Cardiac muscle cell (in vitro differentiated cells and primary cell): Measurements from ENCODE around the gene LRP8. TPM values are rescaled to one million over a fixed set of nuclear protein-coding genes. Genes with fewer than 3 reads are reported as not detected.

Experiments used
- DNase-seq, 2 donors: peaks; one replicate each; pipeline versions ENCODE4 v3.0.0 to v3.0.0-alpha.2; 2010 to 2017; ENCODE audit warnings: low read depth in 1 of 2, low spot score in 1 of 2
- H3K27ac ChIP-seq: fragments of 200-600 bp; sonication (generic); 2 replicates; pipeline ENCODE4 v1.5.1; 2016
- H3K27me3 ChIP-seq: fragments of 200-600 bp; sonication (generic); 2 replicates; pipeline ENCODE4 v1.6.0; 2016; ENCODE audit warnings: control low read depth
- H3K36me3 ChIP-seq: fragments of 200-600 bp; sonication (generic); 2 replicates; pipeline ENCODE4 v1.5.1; 2016; ENCODE audit warnings: control low read depth
- H3K4me1 ChIP-seq: fragments of 200-600 bp; sonication (generic); 2 replicates; pipeline ENCODE4 v1.8.1; 2017; ENCODE audit warnings: low read depth, mild to moderate bottlenecking, mixed run types
- H3K4me3 ChIP-seq: fragments of 200-600 bp; sonication (generic); 2 replicates; pipeline ENCODE4 v1.5.1; 2016; ENCODE audit warnings: mild to moderate bottlenecking
- H3K9me3 ChIP-seq: fragments of 200-600 bp; sonication (generic); 2 replicates; pipeline ENCODE4 v1.5.1; 2017; ENCODE audit warnings: low read depth, mild to moderate bottlenecking, control low read depth
- CTCF ChIP-seq: IDR thresholded peaks from 2 replicates; pipeline ENCODE4 v1.5.1; 2012; ENCODE audit warnings: low read depth, mild to moderate bottlenecking, low read length
- polyA plus RNA-seq: library from polyadenylated mRNA; unstranded; fragments of >200 nt; fragmentation: Nextera tagmentation; extraction: Ambion mirVana; gene quantifications from 2 replicates; pipeline ENCODE4 v1.2.1, GENCODE V29; 2016
- total RNA-seq: library from RNA; depleted of rRNA; stranded (reverse); fragments of >200 nt; gene quantifications from 2 replicates; pipeline ENCODE4 v1.2.3, GENCODE V29; 2016

Gene LRP8
- total and polyA plus RNA-seq, 2 experiments from 2014 or later, result 5.4 to 9.7 TPM

DNA sequence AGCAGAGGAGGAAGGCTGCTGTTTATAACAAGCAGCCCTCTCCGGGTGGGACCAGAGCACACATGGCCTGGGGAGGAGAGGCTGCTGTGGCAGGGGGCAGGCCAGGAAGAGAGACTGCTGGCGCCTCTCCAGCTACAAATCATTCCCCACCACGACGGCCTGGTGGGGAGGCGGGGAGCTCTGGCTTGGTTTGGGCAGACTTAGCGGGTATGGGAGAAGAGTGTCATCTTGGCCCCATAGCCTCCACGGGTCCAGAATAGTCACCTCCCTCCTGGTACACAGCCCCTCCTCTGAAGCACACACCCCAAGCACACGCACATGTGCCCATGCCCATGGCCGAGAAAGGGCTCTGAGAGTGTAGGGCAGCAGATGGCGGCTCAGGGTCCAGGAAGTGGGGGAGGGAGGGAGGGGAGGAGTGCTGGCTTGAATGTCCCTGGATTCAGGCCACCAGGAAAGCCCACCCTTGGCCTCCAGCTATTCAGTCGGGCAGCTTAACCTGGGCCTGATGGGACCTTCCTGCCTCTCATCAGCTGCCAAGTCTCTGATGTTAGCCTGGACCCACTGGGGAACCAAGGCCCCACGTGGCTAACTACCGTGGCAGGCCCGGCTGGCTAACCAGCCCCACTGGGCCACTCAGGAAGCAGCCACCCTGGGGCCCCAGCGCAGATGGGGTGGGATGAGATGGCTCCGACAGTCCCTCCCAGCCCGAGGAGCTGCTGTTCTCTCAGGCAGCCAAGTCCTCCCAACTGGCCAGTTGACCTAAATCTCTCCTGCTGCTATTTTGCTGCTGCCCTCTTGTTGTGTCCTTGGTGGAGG lies 10.9 kb downstream of the LRP8 start:
- Histone ChIP-seq H3K9me3 (no peaks in the 10 kb centered on the region), H3K36me3 (no peaks in the 10 kb centered on the region), H3K27me3 (no peaks in the 10 kb centered on the region), H3K27ac (no peak overlapping the region), H3K4me1 (peaks cover 9% of the 10 kb centered on the region), H3K4me3 (no peak overlapping the region)
- no peak for TF ChIP-seq CTCF
- no peak for DNase-seq

GRCh38 chr1:53316424-53316765 lies 11.5 kb downstream of the LRP8 start:
- no peak for TF ChIP-seq CTCF
- H3K36me3 ChIP-seq, result no peaks in the 10 kb centered on the region
- no peak overlapping the region for H3K4me3 ChIP-seq
- no peaks in the 10 kb centered on the region for H3K9me3 ChIP-seq
- no peak overlapping the region for H3K27ac ChIP-seq
- no peaks in the 10 kb centered on the region for H3K27me3 ChIP-seq
- H3K4me1 ChIP-seq, result peaks cover 9% of the 10 kb centered on the region
- no peak for DNase-seq

DNA sequence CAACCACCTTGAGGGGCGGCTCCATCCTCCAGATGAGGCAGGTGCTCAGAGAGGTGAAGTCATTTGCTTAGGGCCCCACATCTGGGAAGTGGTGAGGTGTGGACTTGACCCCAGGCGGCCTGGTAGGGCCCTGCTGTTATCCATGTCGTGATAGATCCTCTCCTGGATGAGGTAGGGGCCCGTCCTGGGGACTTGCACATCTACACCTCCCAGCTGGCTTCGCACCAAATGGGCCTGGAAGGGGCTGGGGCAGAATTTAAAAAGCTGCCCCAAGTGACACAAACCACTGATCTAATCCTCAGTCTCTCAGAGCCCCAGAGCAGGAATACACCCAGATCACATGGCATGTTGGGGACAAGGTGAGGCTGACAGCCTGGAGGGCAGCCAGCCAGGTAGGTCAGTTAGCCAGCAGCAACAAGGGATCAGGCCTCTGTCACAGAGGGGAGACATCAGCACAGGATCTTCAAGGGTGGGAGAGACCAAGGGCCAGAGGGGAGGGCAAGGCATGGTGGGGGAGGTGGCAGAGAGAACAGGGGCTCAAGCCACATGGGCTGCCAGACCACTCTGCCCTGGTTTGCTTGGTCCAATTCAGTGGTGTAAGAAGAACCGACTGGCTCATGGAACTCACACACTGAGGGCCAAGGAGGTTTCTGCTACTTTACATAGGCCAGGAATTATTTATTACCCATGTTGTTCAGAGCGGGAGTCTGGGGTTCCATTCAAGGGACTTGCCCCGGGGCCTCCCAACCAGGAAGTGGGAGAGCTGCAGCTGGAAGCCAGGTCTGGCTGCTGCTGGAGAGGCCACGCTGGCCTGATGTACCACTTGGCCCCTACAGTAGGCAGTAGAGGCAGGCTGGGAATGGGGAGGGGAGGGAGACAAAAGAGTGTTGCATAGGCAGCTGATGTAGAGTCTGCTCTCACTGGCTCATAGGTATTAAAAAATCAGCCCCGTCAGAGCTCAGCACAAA lies 12.1 kb downstream of the LRP8 start:
- H3K4me1 ChIP-seq, result peaks cover 9% of the 10 kb centered on the region
- TF ChIP-seq CTCF, result peak; percentile 18
- H3K27ac ChIP-seq, result no peak overlapping the region
- no peaks in the 10 kb centered on the region for H3K9me3 ChIP-seq
- no peaks in the 10 kb centered on the region for H3K27me3 ChIP-seq
- no peaks in the 10 kb centered on the region for H3K36me3 ChIP-seq
- H3K4me3 ChIP-seq, result no peak overlapping the region
- DNase-seq, result peak in 1 of 2 donors; percentile 35

GRCh38 chr1:53315046-53315445 lies 12.8 kb downstream of the LRP8 start:
- H3K36me3 ChIP-seq, result no peaks in the 10 kb centered on the region
- peaks cover 9% of the 10 kb centered on the region for H3K4me1 ChIP-seq
- no peaks in the 10 kb centered on the region for H3K9me3 ChIP-seq
- no peak overlapping the region for H3K4me3 ChIP-seq
- no peaks in the 10 kb centered on the region for H3K27me3 ChIP-seq
- H3K27ac ChIP-seq, result no peak overlapping the region
- TF ChIP-seq CTCF, result no peak
- DNase-seq, result no peak

DNA sequence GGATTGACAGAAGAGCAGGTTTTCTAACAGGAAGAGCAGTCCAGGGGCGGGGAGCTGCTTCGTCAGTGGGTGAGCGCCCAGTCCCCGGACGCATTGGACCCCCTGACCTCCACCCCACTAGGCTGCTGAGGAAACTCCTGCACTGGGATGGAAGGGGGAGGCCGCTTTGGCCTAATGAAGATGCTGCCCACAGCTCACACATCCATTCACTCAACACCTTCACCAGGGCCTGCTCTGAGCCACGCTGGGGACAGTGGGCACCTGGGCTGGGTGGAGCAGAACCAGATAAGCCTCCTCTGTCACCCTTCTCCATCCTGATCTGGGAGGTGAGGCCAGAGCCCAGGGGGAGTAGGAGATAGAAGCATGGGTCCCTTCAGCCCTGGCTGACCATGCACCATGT lies 13.3 kb downstream of the LRP8 start:
- Histone ChIP-seq H3K4me3 (no peak overlapping the region), H3K4me1 (peaks cover 9% of the 10 kb centered on the region), H3K27me3 (no peaks in the 10 kb centered on the region), H3K36me3 (no peaks in the 10 kb centered on the region), H3K27ac (no peak overlapping the region), H3K9me3 (no peaks in the 10 kb centered on the region)
- DNase-seq, result no peak
- no peak for TF ChIP-seq CTCF
